Fibroblast of lung (primary cell): ENCODE measurements around the gene SH3TC2. TPM values are rescaled to one million over a fixed set of nuclear protein-coding genes. Genes with fewer than 3 reads are reported as not detected.

Source experiments
- DNase-seq, 2 donors: peaks; one replicate each; pipeline versions ENCODE4 v3.0.0 to v3.0.0-alpha.2; 2010; ENCODE audit warnings: low read depth in 2 of 2
- H2AFZ ChIP-seq: 2 replicates; pipeline ENCODE4 v1.5.1; 2012; ENCODE audit warnings: low read length, control low read depth, inconsistent platforms
- H3K27ac ChIP-seq: 2 replicates; pipeline ENCODE4 v1.5.1; 2011; ENCODE audit warnings: low read length, control low read depth; ENCODE audit not compliant: insufficient read depth
- H3K27me3 ChIP-seq: 2 replicates; pipeline ENCODE4 v1.5.1; 2011; ENCODE audit warnings: mild to moderate bottlenecking, low read length; ENCODE audit not compliant: control insufficient read depth, insufficient read depth
- H3K36me3 ChIP-seq: 2 replicates; pipeline ENCODE4 v1.5.1; 2011; ENCODE audit warnings: low read length; ENCODE audit not compliant: control insufficient read depth, insufficient read depth
- H3K4me1 ChIP-seq: 2 replicates; pipeline ENCODE4 v1.5.1; 2011; ENCODE audit warnings: low read length; ENCODE audit not compliant: control insufficient read depth, insufficient read depth; ENCODE audit errors: extremely low read depth
- H3K4me2 ChIP-seq: 2 replicates; pipeline ENCODE4 v1.5.1; 2011; ENCODE audit warnings: low read length, control low read depth; ENCODE audit not compliant: insufficient read depth; ENCODE audit errors: extremely low read depth
- H3K4me3 ChIP-seq, 4 experiments: fragments of 200-600 bp in 1 of 4; sonication (generic) in 1 of 4; replicated peaks in 1 of 4; 2 replicates each; pipeline ENCODE4 v1.5.1; 2011 to 2016; ENCODE audit warnings: low read length in 4 of 4, low read depth in 3 of 4, mild to moderate bottlenecking in 3 of 4, control low read depth in 2 of 4, inconsistent platforms in 1 of 4, mixed read lengths in 1 of 4; ENCODE audit not compliant: insufficient read depth in 1 of 4; ENCODE audit errors: control extremely low read depth in 1 of 4
- H3K79me2 ChIP-seq: 2 replicates; pipeline ENCODE4 v1.5.1; 2012; ENCODE audit warnings: mild to moderate bottlenecking, low read length, inconsistent platforms; ENCODE audit not compliant: control insufficient read depth, insufficient read depth
- H3K9ac ChIP-seq: 2 replicates; pipeline ENCODE4 v1.5.1; 2011; ENCODE audit warnings: mild to moderate bottlenecking, low read length, control low read depth; ENCODE audit not compliant: insufficient read depth
- H3K9me3 ChIP-seq: 2 replicates; pipeline ENCODE4 v1.5.1; 2012; ENCODE audit warnings: low read depth, low read length; ENCODE audit not compliant: control insufficient read depth, insufficient read depth
- H4K20me1 ChIP-seq: 2 replicates; pipeline ENCODE4 v1.5.1; 2011; ENCODE audit warnings: low read length; ENCODE audit not compliant: control insufficient read depth, insufficient read depth; ENCODE audit errors: extremely low read depth
- CTCF ChIP-seq, 2 donors: IDR thresholded peaks in 1 of 2; conservative IDR thresholded peaks in 1 of 2; 1 replicate in 1 of 2; 2 replicates in 1 of 2; pipeline ENCODE4 v1.5.1; 2011 to 2012; ENCODE audit warnings: low read length in 2 of 2, control low read depth in 1 of 2, inconsistent platforms in 1 of 2, low read depth in 1 of 2, mild to moderate bottlenecking in 1 of 2
- EZH2 ChIP-seq: IDR thresholded peaks from 2 replicates; pipeline ENCODE4 v1.5.1; 2012; ENCODE audit warnings: low read length, control low read depth, mild to moderate bottlenecking; ENCODE audit errors: missing control alignments
- polyA plus RNA-seq, 2 donors: library from polyadenylated mRNA; depleted of rRNA in 1 of 2; stranded (reverse) in 1 of 2; unstranded in 1 of 2; fragments of >200 nt; gene quantifications; 2 replicates each; pipeline ENCODE4 v1.2.1, GENCODE V29; 2011 to 2012; ENCODE audit warnings: missing spikeins in 1 of 2
- total RNA-seq: library from RNA; depleted of rRNA; stranded (reverse); fragments of >200 nt; gene quantifications from 2 replicates; pipeline ENCODE4 v1.2.1, GENCODE V29; 2014

Gene SH3TC2
- total and polyA plus RNA-seq, 2 donors (not counting 1 experiment from before 2014, with no cell fraction given), result 0.83 to 3.2 TPM

- H3K27ac ChIP-seq, result no peak overlapping the region
- H3K4me1 ChIP-seq, result peaks cover 17% of the 10 kb centered on the region
- H2AFZ ChIP-seq, result no peak overlapping the region
- no peaks in the 10 kb centered on the region for H4K20me1 ChIP-seq
- no peaks in the 10 kb centered on the region for H3K9me3 ChIP-seq
- no peak overlapping the region for H3K9ac ChIP-seq
- H3K79me2 ChIP-seq, result no peaks in the 10 kb centered on the region
- TF ChIP-seq CTCF (conservative IDR thresholded peaks at IDR 0.05 in 1 of 2, IDR thresholded peaks at IDR 0.05 in 1 of 2; ENCODE audit: low read depth in 1 of 2, low read length in 2 of 2) (no peak), EZH2 (no peak)
- no peak overlapping the region for H3K4me3 ChIP-seq
- no peak overlapping the region for H3K4me2 ChIP-seq
- H3K36me3 ChIP-seq, result no peaks in the 10 kb centered on the region
- H3K27me3 ChIP-seq, result no peaks in the 10 kb centered on the region
- DNase-seq, result peak in 1 of 2 donors; percentile 25
Measured at GRCh38 chr5:148974642-148975327, 88.1 kb downstream of the SH3TC2 start.

GRCh38 chr5:148973455-148973854, 89.4 kb downstream of the SH3TC2 start:
- H3K9ac ChIP-seq, result no peak overlapping the region
- H3K27me3 ChIP-seq, result no peaks in the 10 kb centered on the region
- H2AFZ ChIP-seq, result no peak overlapping the region
- no peak for TF ChIP-seq EZH2
- TF ChIP-seq CTCF (conservative IDR thresholded peaks at IDR 0.05 in 1 of 2, IDR thresholded peaks at IDR 0.05 in 1 of 2; ENCODE audit: low read depth in 1 of 2, low read length in 2 of 2), result no peak
- no peaks in the 10 kb centered on the region for H3K79me2 ChIP-seq
- H3K27ac ChIP-seq, result peak overlapping the region; percentile 93
- DNase-seq, result peak; percentile 33 to 50
- peaks cover 17% of the 10 kb centered on the region for H3K4me1 ChIP-seq
- H4K20me1 ChIP-seq, result no peaks in the 10 kb centered on the region
- no peak overlapping the region for H3K4me3 ChIP-seq
- H3K4me2 ChIP-seq, result peak overlapping the region; percentile 18
- no peaks in the 10 kb centered on the region for H3K36me3 ChIP-seq
- no peaks in the 10 kb centered on the region for H3K9me3 ChIP-seq

GRCh38 chr5:148972974-148973374, 89.9 kb downstream of the SH3TC2 start:
- peak in 1 of 2 donors; percentile 13 for TF ChIP-seq CTCF (conservative IDR thresholded peaks at IDR 0.05 in 1 of 2, IDR thresholded peaks at IDR 0.05 in 1 of 2; ENCODE audit: low read depth in 1 of 2, low read length in 2 of 2)
- TF ChIP-seq EZH2, result no peak
- Histone ChIP-seq H3K27me3 (no peaks in the 10 kb centered on the region), H3K36me3 (no peaks in the 10 kb centered on the region), H3K9ac (peak overlapping the region; percentile 11), H3K79me2 (no peaks in the 10 kb centered on the region), H3K4me1 (peaks cover 17% of the 10 kb centered on the region), H4K20me1 (no peaks in the 10 kb centered on the region), H3K4me3 (no peak overlapping the region), H3K4me2 (peak overlapping the region; percentile 36), H3K9me3 (no peaks in the 10 kb centered on the region), H3K27ac (peak overlapping the region; percentile 93), H2AFZ (peak overlapping the region; percentile 27)
- DNase-seq, result peak; percentile 82 to 87
